Gastrocnemius medialis (tissue), 4 donors: ENCODE results near the gene KCNJ3.

ENCODE experiments used
- POLR2A ChIP-seq, 2 donors: fragments of 450-650 bp; IDR thresholded peaks; one replicate each; pipeline ENCODE4 v1.6.1; 2017; ENCODE audit warnings: antibody characterized with exemption in 2 of 2, mild to moderate bottlenecking in 2 of 2, moderate library complexity in 2 of 2
- TF ChIP-seq, protein P1 (sequence below), 5 experiments: fragments of 450-650 bp in 3 of 5; fragments of 200-600 bp in 2 of 5; sonication (generic) in 2 of 5; IDR thresholded peaks in 4 of 5; conservative IDR thresholded peaks in 1 of 5; 1 replicate in 4 of 5; 2 replicates in 1 of 5; pipeline ENCODE4 v1.5.1; 2016 to 2019; ENCODE audit warnings: antibody characterized with exemption in 5 of 5, mild to moderate bottlenecking in 3 of 5, moderate library complexity in 3 of 5

- no peak for TF ChIP-seq POLR2A (IDR thresholded peaks at IDR 0.05)
- TF ChIP-seq, protein P1, sequence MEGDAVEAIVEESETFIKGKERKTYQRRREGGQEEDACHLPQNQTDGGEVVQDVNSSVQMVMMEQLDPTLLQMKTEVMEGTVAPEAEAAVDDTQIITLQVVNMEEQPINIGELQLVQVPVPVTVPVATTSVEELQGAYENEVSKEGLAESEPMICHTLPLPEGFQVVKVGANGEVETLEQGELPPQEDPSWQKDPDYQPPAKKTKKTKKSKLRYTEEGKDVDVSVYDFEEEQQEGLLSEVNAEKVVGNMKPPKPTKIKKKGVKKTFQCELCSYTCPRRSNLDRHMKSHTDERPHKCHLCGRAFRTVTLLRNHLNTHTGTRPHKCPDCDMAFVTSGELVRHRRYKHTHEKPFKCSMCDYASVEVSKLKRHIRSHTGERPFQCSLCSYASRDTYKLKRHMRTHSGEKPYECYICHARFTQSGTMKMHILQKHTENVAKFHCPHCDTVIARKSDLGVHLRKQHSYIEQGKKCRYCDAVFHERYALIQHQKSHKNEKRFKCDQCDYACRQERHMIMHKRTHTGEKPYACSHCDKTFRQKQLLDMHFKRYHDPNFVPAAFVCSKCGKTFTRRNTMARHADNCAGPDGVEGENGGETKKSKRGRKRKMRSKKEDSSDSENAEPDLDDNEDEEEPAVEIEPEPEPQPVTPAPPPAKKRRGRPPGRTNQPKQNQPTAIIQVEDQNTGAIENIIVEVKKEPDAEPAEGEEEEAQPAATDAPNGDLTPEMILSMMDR (IDR thresholded peaks at IDR 0.05 in 4 of 5, conservative IDR thresholded peaks at IDR 0.05 in 1 of 5) = no peak
Observed at GRCh38 chr2:154700136-154700535, 1.6 kb downstream of the KCNJ3 start.
